ENCODE data around the gene CCT7.

GRCh38 chr2:73290049-73290839, 56.1 kb downstream of the CCT7 start:
- TF ChIP-seq CTCF (IDR thresholded peaks at IDR 0.05; ENCODE audit: control extremely low read depth in 1 of 3, insufficient read depth in 1 of 3, low read depth in 1 of 3, low read length in 3 of 3) = peak in 2 of 3 experiments; percentile 72 to 86; a peak in 3 of 4 replicates
- TF ChIP-seq ZNF274 (IDR thresholded peaks at IDR 0.05; ENCODE audit: borderline replicate concordance, extremely low read depth, low read length) = no peak

Measured in H1 (cell line).